Activated CD4-positive, alpha-beta T cell treated with anti-CD3 and anti-CD28 coated beads, Interleukin-2, amount 50 U/mL, for 24 hours (primary cell): ENCODE data around the gene EXOC7.

Source experiments
- DNase-seq, 2 donors: peaks; one replicate each; pipeline ENCODE4 v3.0.0-alpha.2; 2020; ENCODE audit warnings: low read depth in 1 of 2, low spot score in 1 of 2

Gene EXOC7

DNA sequence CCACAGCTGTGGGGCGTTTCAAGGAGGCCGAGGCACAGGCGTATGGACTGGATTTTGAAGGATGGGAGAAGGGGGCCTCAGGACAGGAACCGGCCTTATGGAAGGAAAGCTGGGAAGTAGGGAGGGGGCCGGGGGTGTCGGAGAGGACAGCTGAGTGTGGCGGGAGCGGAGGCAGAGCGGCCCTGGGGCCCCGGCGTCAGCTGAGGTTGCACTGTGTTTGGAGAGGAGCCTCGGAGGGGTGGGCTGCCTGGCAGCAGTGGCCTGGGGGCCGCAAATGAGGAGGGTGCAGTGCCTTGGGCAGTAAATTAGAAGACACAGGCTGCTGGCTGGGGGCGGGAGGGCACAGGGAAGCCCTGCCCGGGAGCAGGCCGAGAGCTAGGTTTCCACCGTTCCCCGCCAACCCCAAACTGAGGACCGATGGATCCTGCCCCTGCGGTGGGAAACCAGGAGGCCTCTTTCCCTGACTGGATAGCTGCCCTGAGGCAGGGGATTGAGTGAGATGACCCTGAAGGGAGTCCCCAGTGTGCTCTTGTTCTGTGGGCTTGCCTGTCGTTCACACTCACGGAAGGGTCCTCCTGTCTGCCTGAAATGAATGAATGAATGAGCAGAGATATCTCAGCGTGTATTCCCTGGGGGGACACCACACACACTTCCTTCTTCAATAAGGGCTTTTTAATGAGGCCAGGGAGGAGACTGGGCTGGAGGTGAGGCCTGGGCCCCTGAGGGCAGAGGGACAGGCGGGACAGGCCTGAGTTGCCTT is 19.0 kb upstream of the EXOC7 start:
- DNase-seq: no peak

DNA sequence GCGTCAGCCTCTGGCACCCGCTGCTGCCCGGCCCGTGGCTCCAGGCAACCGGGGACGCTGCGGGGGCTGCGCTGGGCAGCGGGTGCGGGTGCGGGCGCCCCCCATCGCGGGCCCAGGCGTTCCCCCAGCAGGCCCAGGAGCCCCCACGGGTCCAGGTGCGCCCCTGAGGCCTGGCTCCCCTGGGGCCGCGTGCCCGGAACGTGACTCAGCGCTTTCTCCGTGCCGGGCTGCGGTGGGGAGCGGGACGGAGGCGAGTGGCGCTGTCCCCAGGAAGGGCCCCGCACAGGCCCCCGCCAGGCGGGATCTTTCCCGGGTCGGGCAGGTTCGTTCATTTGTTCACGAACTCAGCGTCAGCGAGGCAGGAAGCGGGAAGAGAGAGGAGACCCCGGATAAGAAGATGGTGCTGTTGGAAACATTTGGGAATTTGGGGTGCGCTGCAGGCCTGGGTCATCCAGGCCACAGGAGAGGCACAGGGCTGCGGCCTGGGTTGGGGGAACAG is 18.4 kb upstream of the EXOC7 start:
- DNase-seq: no peak

DNA sequence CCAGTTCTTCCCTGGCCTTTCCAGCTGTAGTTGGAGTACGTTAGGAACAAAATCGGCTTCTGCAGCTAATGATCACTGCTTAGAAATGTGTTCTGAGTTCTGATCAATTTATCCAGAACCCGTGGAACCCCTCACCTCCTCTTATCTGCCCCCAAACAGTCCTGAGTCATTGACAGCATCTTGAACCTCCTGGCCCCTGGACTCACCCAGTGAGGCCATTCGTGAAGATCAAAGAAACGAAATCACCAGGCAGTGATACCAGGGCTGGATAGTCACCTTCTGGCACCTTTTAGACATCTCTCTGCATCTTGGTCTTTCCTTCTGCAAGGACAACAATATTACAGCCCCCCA is 17.0 kb upstream of the EXOC7 start:
- no peak for DNase-seq

DNA sequence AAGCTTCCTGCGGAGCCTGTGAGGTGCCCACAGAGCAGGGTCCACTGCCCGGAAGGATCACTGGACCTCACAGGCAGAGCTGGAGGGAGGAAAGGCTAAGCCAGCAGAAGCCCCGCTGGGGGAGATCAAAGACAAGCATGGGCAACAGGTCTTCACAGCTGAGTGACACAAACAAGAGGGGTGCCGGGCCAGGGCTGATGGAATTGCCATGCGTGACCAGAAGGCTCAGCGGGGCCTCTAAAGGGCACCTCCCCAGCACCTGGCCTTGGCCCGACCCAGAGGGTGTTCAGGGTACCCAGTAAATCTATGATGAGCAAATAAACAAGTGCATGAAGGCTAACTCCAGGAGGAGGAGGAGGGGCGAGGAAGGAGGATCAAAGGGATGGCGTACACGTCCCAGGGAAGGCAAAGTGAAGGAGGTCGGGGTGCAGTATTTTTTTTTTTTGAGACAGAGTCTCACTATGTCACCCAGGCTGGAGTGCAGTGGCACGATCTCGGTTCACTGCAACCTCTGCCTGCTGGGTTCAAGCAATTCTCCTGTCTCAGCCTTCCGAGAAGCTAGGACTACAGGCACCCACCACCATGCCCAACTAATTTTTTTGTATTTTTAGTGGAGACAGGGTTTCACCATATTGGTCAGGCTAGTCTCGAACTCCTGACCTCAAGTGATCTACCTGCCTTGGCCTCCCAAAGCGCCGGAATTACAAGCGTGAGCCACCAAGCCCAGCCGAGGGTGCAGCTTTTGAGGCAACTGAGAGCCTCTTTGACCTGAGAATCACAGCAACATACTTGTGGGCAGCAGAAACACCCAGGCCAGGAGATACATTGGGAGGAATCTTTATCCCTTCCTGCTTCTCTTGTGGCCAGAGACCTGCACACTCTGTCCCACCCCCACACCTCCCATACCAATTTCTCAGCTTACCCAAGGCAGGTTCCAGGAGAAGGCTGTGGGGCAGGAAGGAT is 16.1 kb upstream of the EXOC7 start:
- no peak for DNase-seq

DNA sequence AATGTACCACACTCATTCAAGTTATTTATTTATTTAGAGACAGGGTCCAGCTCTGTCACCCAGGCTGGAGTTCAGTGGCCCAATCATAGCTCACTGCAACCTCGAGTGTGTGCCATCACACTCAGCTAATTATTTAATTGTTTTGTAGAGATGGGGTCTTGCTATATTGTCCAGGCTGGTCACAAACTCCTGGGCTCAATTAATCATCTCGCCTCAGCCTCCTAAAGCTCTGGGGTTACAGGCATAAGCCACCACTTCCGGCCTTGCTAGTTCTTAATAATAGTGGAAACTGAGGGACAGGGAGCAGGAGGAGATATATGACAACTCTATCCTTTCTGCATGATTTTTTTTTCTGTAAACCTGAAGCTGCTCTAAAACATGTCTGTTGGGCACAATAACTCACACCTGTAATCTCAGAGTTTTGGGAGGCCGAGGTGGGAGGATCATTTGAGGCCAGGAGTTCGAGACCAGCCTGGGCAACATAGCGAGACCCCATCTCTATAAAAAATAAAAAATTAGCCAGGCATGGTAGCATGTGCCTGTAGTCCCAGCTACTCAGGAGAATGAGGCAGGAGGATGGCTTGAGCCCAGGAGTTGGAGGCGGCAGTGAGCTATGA is 11.7 kb upstream of the EXOC7 start:
- no peak for DNase-seq

DNA sequence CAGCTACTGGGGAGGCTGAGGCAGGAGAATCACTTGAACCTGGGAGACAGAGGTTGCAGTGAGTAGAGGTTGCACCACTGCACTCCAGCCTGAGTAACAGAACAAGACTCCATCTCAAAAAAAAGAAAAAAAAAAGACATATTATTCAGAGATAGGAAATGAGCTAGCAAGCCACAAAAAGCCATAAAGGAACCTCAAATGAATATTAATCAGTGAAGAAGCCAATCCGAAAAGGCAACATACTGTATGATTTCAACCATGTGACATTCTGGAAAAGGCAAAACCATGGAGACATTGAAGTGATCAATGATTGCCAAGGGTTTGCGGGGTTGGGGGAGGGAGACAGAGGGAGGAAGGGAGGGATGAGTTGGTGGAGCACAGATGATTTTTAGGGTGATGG is 8.4 kb upstream of the EXOC7 start:
- DNase-seq: no peak

DNA sequence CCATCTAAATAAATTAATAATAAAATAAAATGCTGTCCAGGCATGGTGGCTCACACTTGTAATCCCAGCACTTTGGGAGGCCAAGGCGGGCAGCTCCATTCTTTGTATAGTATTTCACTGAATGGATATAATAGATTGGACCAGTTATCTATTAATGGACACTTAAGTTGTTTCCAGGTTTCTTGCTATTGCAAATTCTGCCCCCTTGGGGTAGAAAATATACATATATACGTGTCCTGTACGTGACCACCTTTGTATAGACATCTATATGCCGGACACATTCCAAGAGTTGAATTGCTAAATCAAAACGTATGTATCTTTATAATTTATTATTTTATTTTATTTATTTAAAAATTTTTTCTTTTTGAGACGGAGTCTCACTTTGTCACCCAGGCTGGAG is 3.9 kb upstream of the EXOC7 start:
- DNase-seq: no peak

DNA sequence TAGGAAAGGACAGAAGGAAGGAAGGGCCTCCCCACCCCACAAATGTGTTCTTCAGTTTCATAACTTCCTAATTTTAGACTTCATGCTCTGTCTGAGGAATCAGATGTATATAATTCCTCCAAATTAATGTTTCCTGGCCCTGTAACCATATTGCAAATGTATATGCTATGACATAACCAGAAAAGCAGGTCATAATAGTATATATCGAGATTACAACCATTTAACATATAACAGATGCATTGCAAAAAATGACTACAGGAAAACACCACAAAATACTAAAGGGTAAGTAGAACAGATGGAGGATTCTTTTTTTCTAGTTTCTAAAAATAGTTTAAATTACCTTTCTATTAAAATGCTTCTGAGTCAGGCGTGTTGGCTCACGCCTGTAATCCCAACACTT is 3.1 kb upstream of the EXOC7 start:
- DNase-seq: no peak

DNA sequence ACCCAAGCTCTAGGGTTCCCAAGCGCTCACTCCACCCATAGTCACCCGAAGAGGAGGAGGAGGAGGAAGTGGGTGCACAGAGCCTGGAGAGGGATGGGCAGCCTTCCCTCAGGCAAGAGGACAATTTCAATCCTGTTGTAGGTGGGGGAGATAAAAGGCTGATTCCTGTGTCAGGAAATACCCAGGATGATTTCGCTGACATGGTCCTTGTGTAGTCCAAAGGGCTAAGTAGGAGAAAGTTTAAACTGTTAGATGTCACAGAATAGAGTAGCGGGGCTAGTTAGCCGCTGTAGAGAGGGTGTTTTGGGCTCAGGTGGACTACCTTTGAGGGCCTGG is 1.3 kb upstream of the EXOC7 start:
- no peak for DNase-seq

DNA sequence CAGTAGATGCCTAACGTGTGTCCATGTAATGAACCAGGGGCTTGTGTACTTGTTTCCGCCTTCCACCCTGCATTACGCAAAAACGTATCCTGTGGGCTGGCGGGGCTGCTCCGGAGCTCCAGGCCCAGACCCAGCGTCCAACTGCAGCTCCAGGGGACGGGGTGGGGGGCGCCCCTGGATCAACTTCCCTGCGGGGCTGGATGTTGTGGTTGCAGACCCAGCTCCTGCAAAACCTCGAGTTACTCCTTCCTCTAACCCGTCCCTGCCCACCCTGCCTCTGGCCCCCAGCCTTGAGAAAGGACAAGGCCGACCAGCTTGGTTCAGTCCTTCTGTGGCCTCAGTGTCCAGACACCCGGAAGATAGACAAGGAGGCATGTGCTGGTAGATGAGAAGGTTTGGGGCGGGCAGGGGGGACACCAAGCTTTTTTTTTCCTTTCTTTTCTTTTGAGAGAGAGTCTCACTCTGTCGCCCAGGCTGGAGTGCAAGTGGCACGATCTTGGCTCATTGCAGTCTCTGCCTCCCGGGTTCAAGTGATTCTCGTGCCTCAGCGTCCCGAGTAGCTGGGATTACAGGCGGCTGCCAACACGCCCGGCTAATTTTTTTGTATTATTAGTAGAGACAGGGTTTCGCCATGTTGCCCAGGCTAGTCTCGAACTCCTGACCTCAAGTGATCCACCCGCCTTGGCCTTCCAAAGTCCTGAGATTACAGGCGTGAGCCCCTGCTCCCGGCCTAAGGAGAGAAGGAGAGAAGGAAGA is 731 bp upstream of the EXOC7 start:
- DNase-seq: no peak

DNA sequence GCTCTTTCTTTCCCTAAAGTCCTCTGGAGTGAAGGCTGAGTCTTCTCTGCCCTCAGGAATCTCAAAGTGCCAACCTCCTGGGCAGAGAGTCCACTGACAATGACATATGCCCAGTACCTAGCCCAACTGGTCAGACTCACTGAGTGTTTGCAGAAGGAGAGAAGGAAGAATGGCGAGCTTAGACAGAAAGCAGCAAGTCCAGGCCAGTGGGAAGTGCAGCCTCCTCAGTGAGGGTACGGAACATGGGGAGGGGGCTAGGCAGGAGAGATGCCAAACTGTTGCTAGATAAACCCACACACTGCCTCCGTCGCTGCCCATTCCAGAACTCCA is 678 bp downstream of the EXOC7 start:
- no peak for DNase-seq

DNA sequence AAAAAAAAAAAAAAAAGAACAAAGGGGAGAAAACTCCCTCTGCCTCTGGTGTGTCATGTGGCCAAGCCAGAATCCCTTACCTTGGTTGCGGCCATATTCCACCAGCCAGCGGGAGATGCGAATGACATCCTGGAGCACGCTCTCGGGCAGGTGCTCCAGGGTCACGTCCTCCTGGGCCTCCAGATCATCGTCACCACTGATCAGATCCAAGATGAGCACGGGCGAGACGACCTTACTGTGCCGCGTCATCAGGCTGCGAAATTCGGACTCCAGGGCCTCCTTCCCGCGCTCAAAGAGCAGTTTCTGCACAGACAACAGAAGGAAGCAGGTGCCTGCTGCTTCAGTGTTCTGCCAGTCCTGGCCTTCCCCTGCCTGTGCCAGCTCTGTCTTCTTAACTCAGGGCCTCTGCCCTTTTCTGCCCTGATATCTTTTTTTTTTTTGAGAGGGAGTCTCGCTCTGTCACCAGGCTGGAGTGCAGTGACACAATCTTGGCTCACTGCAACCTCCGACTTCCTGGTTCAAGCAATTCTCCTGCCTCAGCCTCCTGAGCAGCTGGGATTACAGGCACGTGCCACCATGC is 5.8 kb downstream of the EXOC7 start:
- no peak for DNase-seq

DNA sequence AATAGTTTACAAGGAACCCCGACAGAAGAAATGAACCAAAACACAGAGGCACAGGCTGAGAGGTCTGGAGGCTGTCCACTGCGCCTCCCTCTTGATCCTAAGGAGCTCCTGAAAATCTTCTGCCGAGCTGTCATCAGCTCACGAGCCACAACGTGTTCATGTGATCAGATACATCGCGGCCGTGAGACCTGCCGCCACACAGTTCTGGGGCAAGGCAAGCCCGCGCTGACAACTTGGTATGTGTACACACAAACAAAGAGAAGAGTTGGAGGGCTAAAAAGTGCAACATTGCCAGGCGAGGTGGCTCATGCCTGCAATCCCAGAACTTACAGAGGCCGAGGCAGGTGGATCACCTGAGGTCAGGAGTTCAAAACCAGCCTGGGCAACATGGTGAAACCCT is 7.6 kb downstream of the EXOC7 start:
- no peak for DNase-seq

DNA sequence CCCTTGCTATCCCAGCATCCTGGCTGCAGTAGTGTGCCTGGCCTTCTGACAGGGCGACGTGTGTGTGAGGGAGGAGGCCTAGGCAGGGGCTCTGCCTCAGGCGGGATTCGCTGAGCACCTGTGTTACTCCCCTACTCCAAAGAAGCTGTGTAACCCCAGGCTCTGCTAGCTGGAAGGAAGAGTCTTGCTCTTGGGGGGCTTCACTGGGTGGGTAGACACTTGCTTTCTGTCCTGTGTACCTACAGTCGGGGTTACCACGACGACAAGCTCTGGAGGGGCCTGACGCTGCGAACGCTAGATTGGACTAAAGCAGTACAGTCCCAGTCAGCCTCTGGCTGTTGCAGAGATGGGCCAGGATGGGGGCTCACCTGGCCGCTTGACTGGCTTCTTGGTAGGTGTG is 9.5 kb downstream of the EXOC7 start:
- no peak for DNase-seq

DNA sequence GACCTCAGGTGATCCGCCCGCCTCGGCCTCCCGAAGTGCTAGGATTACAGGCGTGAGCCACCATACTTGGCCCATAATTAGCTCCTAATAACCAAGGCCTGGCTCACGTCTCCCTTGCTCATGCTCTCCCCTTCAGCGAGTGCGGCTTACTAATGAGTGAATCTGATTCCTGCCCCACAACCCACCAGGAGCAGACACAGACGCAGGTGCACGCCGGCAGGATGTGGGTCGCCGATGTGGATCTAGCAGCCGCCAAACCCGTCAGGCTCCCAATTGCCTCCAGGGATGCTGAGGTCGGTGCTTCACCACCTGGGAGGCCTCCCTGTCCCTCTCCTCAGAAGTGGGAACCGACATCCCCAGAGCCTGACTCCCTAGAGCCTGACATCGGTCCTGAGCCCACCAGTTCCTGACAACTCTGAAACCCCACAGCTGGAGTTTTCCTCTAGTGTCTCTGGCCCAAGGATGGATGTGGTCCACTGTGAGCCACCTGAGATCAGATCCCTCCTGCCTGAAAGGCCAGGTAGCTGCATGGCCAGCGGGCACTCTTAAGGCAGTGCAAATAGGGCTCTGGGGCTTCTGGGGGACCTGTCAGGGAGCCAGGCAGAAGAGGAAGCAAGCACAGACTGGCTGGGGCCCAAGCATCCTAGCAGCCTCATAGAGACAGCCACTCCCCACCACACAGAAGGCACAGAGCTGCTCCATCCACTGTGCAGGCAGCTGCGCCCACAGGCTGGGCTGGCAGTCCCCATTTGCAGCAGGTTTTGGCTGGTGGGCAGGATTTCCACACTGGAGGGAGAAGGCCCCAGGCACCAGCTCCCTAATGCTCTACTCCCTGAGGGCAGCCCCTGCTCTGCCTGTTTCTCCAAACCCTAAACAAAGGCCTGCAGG is 10.8 kb downstream of the EXOC7 start:
- DNase-seq: no peak

DNA sequence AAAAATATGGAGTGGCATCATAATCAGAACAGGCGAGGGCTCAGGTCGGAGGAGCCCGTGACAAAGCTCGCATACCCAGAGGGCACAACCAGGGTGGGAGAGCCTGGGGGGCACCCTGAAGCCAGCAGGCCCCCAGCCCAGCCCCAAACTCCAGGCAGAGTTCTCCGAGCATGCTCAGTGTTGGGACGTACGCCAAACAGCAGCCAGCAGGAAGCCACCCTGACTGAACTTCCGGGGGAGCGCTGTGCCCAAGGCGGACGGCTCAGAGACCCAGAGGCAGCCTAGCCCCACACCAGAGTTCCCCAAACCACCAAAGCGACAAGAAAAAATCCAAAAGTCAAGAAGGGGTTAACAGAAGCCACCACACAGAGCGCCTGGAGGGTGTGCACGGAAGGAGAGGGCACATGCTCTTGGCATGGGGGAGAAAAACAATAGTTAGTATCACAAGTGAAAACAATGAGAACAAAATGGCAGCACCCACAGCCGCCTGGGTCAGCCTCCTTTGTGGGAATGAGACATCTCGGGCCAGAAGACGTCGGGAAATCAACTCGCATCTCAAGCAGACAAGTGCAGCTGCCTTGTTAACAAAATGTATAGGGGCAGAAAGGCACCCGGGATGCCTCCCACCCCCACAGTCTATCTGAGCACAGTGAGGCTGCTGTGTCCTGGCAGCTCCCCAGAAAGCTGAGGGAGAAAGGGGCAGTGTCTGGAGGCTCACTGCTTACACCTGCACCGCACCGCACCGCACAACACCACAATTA is 11.9 kb downstream of the EXOC7 start:
- no peak for DNase-seq

DNA sequence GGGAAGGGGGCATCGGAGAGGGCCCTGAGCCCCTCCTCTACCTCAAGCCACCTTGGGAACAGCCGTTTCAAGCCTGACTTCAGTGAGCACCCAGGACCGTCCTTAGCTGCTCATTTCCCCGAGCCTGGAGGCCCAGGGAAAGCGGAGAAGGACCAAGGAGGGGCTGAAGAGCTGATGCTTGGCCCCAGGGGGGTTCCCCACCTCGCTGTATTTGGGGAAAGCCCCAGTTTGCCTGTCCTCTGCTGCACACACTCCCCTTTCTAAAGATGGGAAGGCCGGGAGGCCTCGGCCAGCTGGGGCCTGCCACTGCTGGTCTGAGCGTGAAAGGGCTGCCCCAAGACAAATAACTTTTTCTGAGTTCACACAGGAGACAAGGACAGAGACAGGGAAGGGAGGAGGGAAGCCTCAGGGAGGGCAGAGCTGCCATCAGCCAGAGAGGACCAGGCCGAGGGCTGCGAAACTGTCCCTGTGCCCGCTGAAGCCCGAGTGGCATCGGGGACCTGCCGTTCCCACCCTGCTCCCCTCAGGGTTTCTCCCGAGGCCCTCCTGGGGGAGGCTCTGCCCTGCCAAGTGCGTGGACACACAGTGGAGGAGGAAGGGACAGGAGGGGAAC is 13.0 kb downstream of the EXOC7 start:
- DNase-seq: no peak

DNA sequence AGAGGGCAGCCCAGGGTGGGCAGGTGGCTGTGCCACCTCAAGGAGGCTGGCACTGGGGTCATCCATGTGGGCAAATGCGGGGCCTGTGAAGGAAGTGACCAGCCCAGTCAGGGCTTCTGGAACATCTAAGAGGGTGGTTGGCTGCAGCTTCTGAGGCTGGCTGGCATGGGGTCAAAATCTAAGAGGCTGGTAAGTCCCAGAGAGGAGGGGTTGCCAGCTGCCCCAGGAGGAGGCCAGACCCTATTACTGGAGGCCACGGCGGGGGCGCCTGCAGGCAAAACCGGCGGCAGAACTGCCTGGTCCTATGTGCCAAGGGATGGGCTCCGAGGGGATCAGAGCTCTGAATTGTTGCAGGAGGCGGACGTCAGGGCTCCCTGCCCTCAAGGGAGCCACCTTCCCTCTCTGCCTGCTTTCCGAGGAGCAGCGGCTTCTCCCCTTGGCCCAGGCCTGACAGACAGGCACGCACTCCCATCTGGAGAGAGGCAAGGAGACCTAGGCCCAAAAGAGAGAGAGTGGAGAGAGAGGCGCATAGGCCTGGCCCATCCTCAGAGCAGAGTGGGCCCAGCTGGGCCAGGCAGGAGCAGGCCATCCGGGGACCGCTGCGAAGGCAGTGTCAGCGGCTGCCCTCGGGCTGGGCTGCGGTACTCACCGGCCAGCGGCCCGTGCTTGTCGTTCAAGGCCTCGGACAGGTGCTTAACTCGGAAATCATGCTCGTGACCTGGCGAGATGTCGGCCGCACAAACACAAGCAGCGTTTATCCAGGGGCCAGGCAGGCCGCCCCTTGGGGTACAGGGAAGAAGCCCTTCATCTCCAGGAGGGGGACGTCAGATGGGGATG is 13.7 kb downstream of the EXOC7 start:
- no peak for DNase-seq
